ENCODE measurements around the gene NOS1.
"Not testable (repeated sequence)": the region's sequence is repeated elsewhere in the genome, so short reads cannot be mapped to it uniquely, and the experiment has no call there.

- not testable (repeated sequence) for TF ChIP-seq CTCF (IDR thresholded peaks at IDR 0.05; ENCODE audit: control extremely low read depth in 1 of 3, insufficient read depth in 1 of 3, low read depth in 1 of 3, low read length in 3 of 3); JUN (IDR thresholded peaks at IDR 0.05; ENCODE audit: low read depth, low read length); ATF2 (IDR thresholded peaks at IDR 0.05; ENCODE audit: low read length); MAX (IDR thresholded peaks at IDR 0.05); RAD21 (IDR thresholded peaks at IDR 0.05 in 1 of 2, conservative IDR thresholded peaks at IDR 0.05 in 1 of 2; ENCODE audit: low read depth in 2 of 2, low read length in 2 of 2); POLR2A (IDR thresholded peaks at IDR 0.05; ENCODE audit: control extremely low read depth in 1 of 2, low read depth in 2 of 2, low read length in 2 of 2); HDAC6 (IDR thresholded peaks at IDR 0.05; ENCODE audit: low read depth, low read length); CEBPB (IDR thresholded peaks at IDR 0.05; ENCODE audit: low read depth, low read length); CHD2 (IDR thresholded peaks at IDR 0.05; ENCODE audit: low read length); MAFK (IDR thresholded peaks at IDR 0.05; ENCODE audit: low read depth, low read length); RBBP5 (IDR thresholded peaks at IDR 0.05; ENCODE audit: borderline replicate concordance, low read depth, low read length); TEAD4 (IDR thresholded peaks at IDR 0.05; ENCODE audit: low read depth, low read length); GABPA (IDR thresholded peaks at IDR 0.05; ENCODE audit: borderline replicate concordance, insufficient read depth, low read length)
These were observed 37.1 kb upstream of the NOS1 start for GRCh38 chr12:117398482-117398881.

Data from H1 (cell line).